VCaP (cell line): Measurements from ENCODE around the gene MAP3K15.
"Not testable (repeated sequence)": the region's sequence is repeated elsewhere in the genome, so short reads cannot be mapped to it uniquely, and the experiment has no call there.

Experiments used
- H3K27ac ChIP-seq: fragments of 450-650 bp; 2 replicates; pipeline ENCODE4 v1.5.1; 2017
- CTCF ChIP-seq: fragments of 450-650 bp; conservative IDR thresholded peaks from 2 replicates; pipeline ENCODE4 v1.5.1; 2017; ENCODE audit warnings: mild to moderate bottlenecking, moderate library complexity

Gene MAP3K15

GRCh38 chrX:19512359-19512758, 2.9 kb downstream of the MAP3K15 start:
- TF ChIP-seq CTCF: no peak
- H3K27ac ChIP-seq: no peak overlapping the region

- not testable (repeated sequence) for H3K27ac ChIP-seq
Measured at GRCh38 chrX:19511796-19512195, 3.5 kb downstream of the MAP3K15 start.

- H3K27ac ChIP-seq: no peak overlapping the region
- no peak for TF ChIP-seq CTCF
Measured at GRCh38 chrX:19496711-19497110, 18.6 kb downstream of the MAP3K15 start.

GRCh38 chrX:19487520-19488200, 27.6 kb downstream of the MAP3K15 start:
- H3K27ac ChIP-seq: no peak overlapping the region
- no peak for TF ChIP-seq CTCF

GRCh38 chrX:19479458-19479857, 35.9 kb downstream of the MAP3K15 start:
- no peak for TF ChIP-seq CTCF
- H3K27ac ChIP-seq: no peak overlapping the region

GRCh38 chrX:19468383-19468782, 46.9 kb downstream of the MAP3K15 start:
- H3K27ac ChIP-seq: not testable (repeated sequence)

- H3K27ac ChIP-seq: no peak overlapping the region
- TF ChIP-seq CTCF: no peak
Measured at GRCh38 chrX:19462879-19463278, 52.4 kb downstream of the MAP3K15 start.

- no peak for TF ChIP-seq CTCF
- no peak overlapping the region for H3K27ac ChIP-seq
Measured at GRCh38 chrX:19462231-19462630, 53.1 kb downstream of the MAP3K15 start.

GRCh38 chrX:19457662-19458061, 57.6 kb downstream of the MAP3K15 start:
- H3K27ac ChIP-seq: no peak overlapping the region
- no peak for TF ChIP-seq CTCF
